HEK293 (cell line): Measurements from ENCODE around the gene NLK.

Source experiments
- CTCF ChIP-seq: fragments of 450-650 bp; formaldehyde crosslinking; IDR thresholded peaks from 2 replicates; pipeline ENCODE4 v1.5.1; 2016; ENCODE audit warnings: missing biosample characterization, missing genetic modification characterization
- ZNF112 ChIP-seq: fragments of 450-650 bp; formaldehyde crosslinking; IDR thresholded peaks from 2 replicates; pipeline ENCODE4 v1.5.0; 2017; ENCODE audit warnings: missing biosample characterization, missing genetic modification characterization
- ZNF114 ChIP-seq: fragments of 450-650 bp; formaldehyde crosslinking; IDR thresholded peaks from 2 replicates; pipeline ENCODE4 v1.5.0; 2017; ENCODE audit warnings: missing biosample characterization, missing genetic modification characterization
- ZNF121 ChIP-seq: fragments of 450-650 bp; formaldehyde crosslinking; IDR thresholded peaks from 2 replicates; pipeline ENCODE4 v1.5.1; 2016; ENCODE audit warnings: missing biosample characterization, missing genetic modification characterization
- ZNF335 ChIP-seq: fragments of 450-650 bp; formaldehyde crosslinking; conservative IDR thresholded peaks from 2 replicates; pipeline ENCODE4 v1.5.1; 2016; ENCODE audit warnings: missing biosample characterization, missing genetic modification characterization
- TF ChIP-seq, protein P1 (sequence below): fragments of 450-650 bp; formaldehyde crosslinking; IDR thresholded peaks from 2 replicates; pipeline ENCODE4 v1.5.1; 2016; ENCODE audit warnings: missing biosample characterization, missing genetic modification characterization

GRCh38 chr17:28242791-28243190 lies 200.3 kb downstream of the NLK start:
- TF ChIP-seq CTCF (tag by site-specific recombination) (no peak), ZNF335 (no peak), ZNF121 (tag by site-specific recombination) (no peak), ZNF114 (tag by site-specific recombination) (no peak), ZNF112 (no peak)
- TF ChIP-seq, protein P1, sequence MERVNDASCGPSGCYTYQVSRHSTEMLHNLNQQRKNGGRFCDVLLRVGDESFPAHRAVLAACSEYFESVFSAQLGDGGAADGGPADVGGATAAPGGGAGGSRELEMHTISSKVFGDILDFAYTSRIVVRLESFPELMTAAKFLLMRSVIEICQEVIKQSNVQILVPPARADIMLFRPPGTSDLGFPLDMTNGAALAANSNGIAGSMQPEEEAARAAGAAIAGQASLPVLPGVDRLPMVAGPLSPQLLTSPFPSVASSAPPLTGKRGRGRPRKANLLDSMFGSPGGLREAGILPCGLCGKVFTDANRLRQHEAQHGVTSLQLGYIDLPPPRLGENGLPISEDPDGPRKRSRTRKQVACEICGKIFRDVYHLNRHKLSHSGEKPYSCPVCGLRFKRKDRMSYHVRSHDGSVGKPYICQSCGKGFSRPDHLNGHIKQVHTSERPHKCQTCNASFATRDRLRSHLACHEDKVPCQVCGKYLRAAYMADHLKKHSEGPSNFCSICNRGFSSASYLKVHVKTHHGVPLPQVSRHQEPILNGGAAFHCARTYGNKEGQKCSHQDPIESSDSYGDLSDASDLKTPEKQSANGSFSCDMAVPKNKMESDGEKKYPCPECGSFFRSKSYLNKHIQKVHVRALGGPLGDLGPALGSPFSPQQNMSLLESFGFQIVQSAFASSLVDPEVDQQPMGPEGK (tag by site-specific recombination): no peak
